ENCODE measurements around the gene OGFOD3.

GRCh38 chr17:82356845-82357355 lies 61.5 kb downstream of the OGFOD3 start:
- TF ChIP-seq CTCF (conservative IDR thresholded peaks at IDR 0.05) (no peak), EZH2 (IDR thresholded peaks at IDR 0.05; ENCODE audit: low read depth) (no peak)

All from PC-9 (cell line).